A549 (cell line): Measurements from ENCODE around the gene DCDC2. TPM values are rescaled to one million over a fixed set of nuclear protein-coding genes. Genes with fewer than 3 reads are reported as not detected.

Experiments
- ATAC-seq, 2 experiments: fragments of 200-7000 bp in 1 of 2; fragments of >200 bp in 1 of 2; cut with Nextera tagmentation in 1 of 2; cut with Tn5 transposase in 1 of 2; 3 replicates each; pipeline versions ENCODE4 v1.8.0 to v1.9.1; 2018 to 2020; ENCODE audit warnings: mild to moderate bottlenecking in 1 of 2, moderate library complexity in 1 of 2
- CTCF ChIA-PET: fragments of 300-600 bp; sonication (Branson Sonifier 250); formaldehyde crosslinking; extraction: SDS; loops from one replicate; lab custom pipeline; 2021; ENCODE audit warnings: antibody characterized with exemption, inconsistent platforms; lab: Yijun Ruan, JAX
- POLR2A ChIA-PET: fragments of 350-600 bp; formaldehyde crosslinking; extraction: SDS; loops from one replicate; lab custom pipeline; 2021; ENCODE audit warnings: antibody characterized with exemption, inconsistent platforms; lab: Yijun Ruan, JAX
- DNase-seq, 2 experiments: peaks; one replicate each; pipeline versions ENCODE4 v3.0.0 to v3.0.0-alpha.2; 2011 to 2016; ENCODE audit warnings: low read depth in 1 of 2, low spot score in 1 of 2
- FAIRE-seq: peaks from 2 replicates; lab custom pipeline; 2011; peaks lifted over from hg19 to GRCh38; lab: Jason Lieb, UNC
- H3K27ac ChIP-seq, 2 experiments: fragments of >200 bp; sonication (Bioruptor Twin); formaldehyde crosslinking; 3 replicates each; pipeline ENCODE4 v1.5.1; 2016 to 2017
- H3K4me1 ChIP-seq: fragments of >200 bp; sonication (Bioruptor Twin); formaldehyde crosslinking; 3 replicates; pipeline ENCODE4 v1.6.1; 2016
- H3K4me2 ChIP-seq: fragments of >200 bp; sonication (Bioruptor Twin); formaldehyde crosslinking; 3 replicates; pipeline ENCODE4 v1.6.1; 2016
- H3K4me3 ChIP-seq: fragments of >200 bp; sonication (Bioruptor Twin); formaldehyde crosslinking; 3 replicates; pipeline ENCODE4 v1.5.1; 2016
- H3K9me3 ChIP-seq: fragments of >200 bp; sonication (Bioruptor Twin); formaldehyde crosslinking; 3 replicates; pipeline ENCODE4 v1.6.1; 2016
- CBX8 ChIP-seq: fragments of 200-600 bp; sonication (generic); IDR thresholded peaks from 2 replicates; pipeline ENCODE4 v1.6.1; 2016
- CHD2 ChIP-seq: fragments of 150-350 bp; IDR thresholded peaks from 2 replicates; pipeline ENCODE4 v1.6.1; 2014; ENCODE audit warnings: low read length; ENCODE audit not compliant: partially characterized antibody
- E2F6 ChIP-seq: IDR thresholded peaks from 2 replicates; pipeline ENCODE4 v1.6.1; 2012; ENCODE audit warnings: low read depth, borderline replicate concordance
- EHMT2 ChIP-seq: fragments of 200-600 bp; sonication (generic); IDR thresholded peaks from 2 replicates; pipeline ENCODE4 v1.6.1; 2016; ENCODE audit warnings: antibody characterized with exemption, low read depth, mild to moderate bottlenecking, moderate library complexity
- ELK1 ChIP-seq: fragments of 150-350 bp; IDR thresholded peaks from 2 replicates; pipeline ENCODE4 v1.6.1; 2014; ENCODE audit warnings: low read depth, mild to moderate bottlenecking, low read length
- GATA3 ChIP-seq: IDR thresholded peaks from 2 replicates; pipeline ENCODE4 v1.6.1; 2012; ENCODE audit warnings: borderline replicate concordance
- HEYL ChIP-seq: fragments of 250-450 bp; sonication (Bioruptor Pico); IDR thresholded peaks from 2 replicates; pipeline ENCODE4 v1.8.0; 2021; ENCODE audit warnings: mild to moderate bottlenecking, moderate library complexity
- HOXB5 ChIP-seq: fragments of 250-450 bp; sonication (Bioruptor Pico); IDR thresholded peaks from 2 replicates; pipeline ENCODE4 v1.5.0; 2020; ENCODE audit warnings: mild to moderate bottlenecking, moderate library complexity
- JUNB ChIP-seq: fragments of >200 bp; sonication (Bioruptor Twin); formaldehyde crosslinking; IDR thresholded peaks from 2 replicates; pipeline ENCODE4 v1.6.1; 2016
- KDM5A ChIP-seq: fragments of 200-600 bp; sonication (generic); IDR thresholded peaks from 2 replicates; pipeline ENCODE4 v1.6.1; 2016; ENCODE audit warnings: antibody characterized with exemption, mild to moderate bottlenecking
- MAZ ChIP-seq: fragments of 150-350 bp; IDR thresholded peaks from 2 replicates; pipeline ENCODE4 v1.6.1; 2014; ENCODE audit warnings: antibody characterized with exemption, low read depth, low read length, borderline replicate concordance
- PBX3 ChIP-seq: IDR thresholded peaks from 2 replicates; pipeline ENCODE4 v1.6.1; 2012
- POLR2A ChIP-seq: IDR thresholded peaks from 2 replicates; pipeline ENCODE4 v1.6.1; 2012; ENCODE audit warnings: mild to moderate bottlenecking, low read length
- RCOR1 ChIP-seq: fragments of 150-350 bp; IDR thresholded peaks from 2 replicates; pipeline ENCODE4 v1.6.1; 2014; ENCODE audit warnings: antibody characterized with exemption, low read length, low read depth
- REST ChIP-seq: fragments of 200-600 bp; sonication (generic); IDR thresholded peaks from 2 replicates; pipeline ENCODE4 v1.6.1; 2016; ENCODE audit warnings: antibody characterized with exemption, mild to moderate bottlenecking, moderate library complexity
- RFX5 ChIP-seq: fragments of 450-650 bp; IDR thresholded peaks from 2 replicates; pipeline ENCODE4 v1.7.1; 2014; ENCODE audit warnings: antibody characterized with exemption, mild to moderate bottlenecking, moderate library complexity
- ZC3H11A ChIP-seq: fragments of 450-650 bp; IDR thresholded peaks from 2 replicates; pipeline ENCODE4 v1.6.1; 2014; ENCODE audit warnings: antibody characterized with exemption, mild to moderate bottlenecking
- ZSCAN20 ChIP-seq: fragments of 250-450 bp; sonication (Bioruptor Pico); IDR thresholded peaks from 2 replicates; pipeline ENCODE4 v1.8.0; 2022; ENCODE audit warnings: mild to moderate bottlenecking, moderate library complexity
- WGBS: methylation state at CpG from one replicate; pipeline ENCODE4 v1.1.6; 2017; ENCODE audit errors: missing lambda C conversion rate; 5-methylcytosine and 5-hydroxymethylcytosine counted together
- polyA plus RNA-seq, 4 experiments: library from polyadenylated mRNA; depleted of rRNA in 3 of 4; stranded (reverse); fragments of >200 nt; fragmentation: RNase III in 1 of 4; extraction: RNeasy Plus Mini Kit Qiagen cat#74134 plus additional on column Dnase treatment in 1 of 4; gene quantifications; 2 replicates in 3 of 4; 3 replicates in 1 of 4; pipeline ENCODE4 v1.2.3, GENCODE V29; 2011 to 2017

The DCDC2 gene
- polyA plus RNA-seq, 2 of the 4 experiments (the other 2 are of a cell fraction), result 9.1 to 9.4 TPM

GRCh38 chr6:24127316-24127715 is 230.5 kb downstream of the DCDC2 start:
- no peak for DNase-seq
- Histone ChIP-seq H3K27ac (no peak overlapping the region), H3K9me3 (no peaks in the 10 kb centered on the region), H3K4me2 (no peak overlapping the region), H3K4me3 (no peak overlapping the region)
- CTCF ChIA-PET, result no interaction called here
- TF ChIP-seq PBX3, result no peak
- no peak for TF ChIP-seq CBX8
- no peak for TF ChIP-seq JUNB
- TF ChIP-seq, all 56 proteins: peak for 0
- no peaks in the 10 kb centered on the region for H3K4me1 ChIP-seq
- ATAC-seq, result no peak
- no peak for FAIRE-seq
- POLR2A ChIA-PET, result no interaction called here
- WGBS, result 10% methylated on average over 2 of the region's 2 CpGs

- peak; percentile 7 to 19 for DNase-seq
- FAIRE-seq, result no peak
- H3K4me1 ChIP-seq, result no peaks in the 10 kb centered on the region
- 11% methylated on average over 6 of the region's 6 CpGs for WGBS
- ChIA-PET CTCF (no interaction called here), POLR2A (no interaction called here)
- TF ChIP-seq EHMT2 (peak; percentile 81), PBX3 (no peak), MAZ (no peak), E2F6 (no peak), REST (peak; percentile 94)
- ATAC-seq, result peak; percentile 37 to 50; a peak in 1 of 6 replicates
- H3K4me3 ChIP-seq, result no peak overlapping the region
- no peak overlapping the region for H3K27ac ChIP-seq
- no peak overlapping the region for H3K4me2 ChIP-seq
- no peaks in the 10 kb centered on the region for H3K9me3 ChIP-seq
Observed at GRCh38 chr6:24126586-24127192, 231.2 kb downstream of the DCDC2 start.

- no peak for FAIRE-seq
- DNase-seq, result no peak
- CTCF ChIA-PET, result no interaction called here
- Histone ChIP-seq H3K4me3 (no peak within 1 kb of the TSS), H3K27ac (no peak within 1 kb of the TSS), H3K4me1 (no peaks in the 10 kb centered on the region), H3K9me3 (no peaks in the 10 kb centered on the region), H3K4me2 (no peak within 1 kb of the TSS)
- TF ChIP-seq RFX5 (no peak), RCOR1 (no peak), ZC3H11A (no peak), POLR2A (no peak), HOXB5 (CRISPR knock-in tag) (no peak), GATA3 (no peak)
- POLR2A ChIA-PET, result no interaction called here
- WGBS, result 86% methylated on average over 21 of the region's 37 CpGs
- ATAC-seq, result no peak
Observed at GRCh38 chr6:24125980-24126379, 231.9 kb downstream of the DCDC2 start, which contains the start of gene NRSN1. TSS of gene NRSN1 (plus strand) at chr6:24126215. CDS start at chr6:24134328, 8,113 bp downstream.

GRCh38 chr6:24122139-24122538 is 235.7 kb downstream of the DCDC2 start:
- DNase-seq, result no peak
- Histone ChIP-seq H3K9me3 (no peaks in the 10 kb centered on the region), H3K27ac (no peak overlapping the region), H3K4me1 (no peaks in the 10 kb centered on the region), H3K4me2 (no peak overlapping the region), H3K4me3 (no peak overlapping the region)
- no peak for FAIRE-seq
- WGBS, result 23% methylated on average over 7 of the region's 7 CpGs
- POLR2A ChIA-PET, result no interaction called here
- CTCF ChIA-PET, result no interaction called here
- no peak for ATAC-seq
- no peak for TF ChIP-seq KDM5A
- no peak for TF ChIP-seq ELK1
- no peak for TF ChIP-seq CBX8
- TF ChIP-seq REST, result no peak
- TF ChIP-seq HEYL (CRISPR knock-in tag), result no peak
- TF ChIP-seq CHD2, result no peak
- TF ChIP-seq HOXB5 (CRISPR knock-in tag), result no peak
- TF ChIP-seq ZSCAN20, result no peak
